Neural progenitor cell (in vitro differentiated cells): Measurements from ENCODE around the gene GPR152. TPM values are rescaled to one million over a fixed set of nuclear protein-coding genes. Genes with fewer than 3 reads are reported as not detected.

Experiments
- DNase-seq: peaks from one replicate; pipeline ENCODE4 v3.0.0-alpha.2; 2016; ENCODE audit warnings: low spot score
- H2AFZ ChIP-seq: fragments of 200-600 bp; sonication (generic); replicated peaks from 2 replicates; pipeline ENCODE4 v1.6.1; 2016; ENCODE audit warnings: antibody characterized with exemption
- H3F3A ChIP-seq: fragments of 200-600 bp; sonication (generic); 2 replicates; pipeline ENCODE4 v1.6.1; 2016; ENCODE audit warnings: antibody characterized with exemption, low read depth
- H3K27ac ChIP-seq: fragments of 200-600 bp; sonication (generic); 2 replicates; pipeline ENCODE4 v1.5.1; 2016; ENCODE audit warnings: mild to moderate bottlenecking
- H3K27me3 ChIP-seq: fragments of 200-600 bp; sonication (generic); 2 replicates; pipeline ENCODE4 v1.6.1; 2016; ENCODE audit warnings: mild to moderate bottlenecking, moderate library complexity
- H3K36me3 ChIP-seq: fragments of 200-600 bp; sonication (generic); 2 replicates; pipeline ENCODE4 v1.5.1; 2016
- H3K4me1 ChIP-seq: fragments of 200-600 bp; sonication (generic); 2 replicates; pipeline ENCODE4 v1.6.1; 2016; ENCODE audit warnings: mixed run types
- H3K4me2 ChIP-seq: fragments of 200-600 bp; sonication (generic); 2 replicates; pipeline ENCODE4 v1.6.1; 2016
- H3K4me3 ChIP-seq: fragments of 200-600 bp; sonication (generic); 2 replicates; pipeline ENCODE4 v1.5.1; 2016
- H3K79me2 ChIP-seq: fragments of 200-600 bp; sonication (generic); 2 replicates; pipeline ENCODE4 v1.6.1; 2016; ENCODE audit warnings: low read depth
- H3K9ac ChIP-seq: fragments of 200-600 bp; sonication (generic); 2 replicates; pipeline ENCODE4 v1.6.1; 2016
- H3K9me3 ChIP-seq: fragments of 200-600 bp; sonication (generic); 2 replicates; pipeline ENCODE4 v1.5.1; 2016; ENCODE audit warnings: low read depth
- H4K20me1 ChIP-seq: fragments of 200-600 bp; sonication (generic); 2 replicates; pipeline ENCODE4 v1.6.1; 2016; ENCODE audit warnings: low read depth
- H3K27ac Mint-ChIP-seq: 3 replicates; pipeline ENCODE4 v1.8.0; 2021; ENCODE audit warnings: mixed read lengths
- H3K27me3 Mint-ChIP-seq: 2 replicates; pipeline ENCODE4 v1.8.0; 2022; ENCODE audit warnings: low read depth, mild to moderate bottlenecking, inconsistent platforms, moderate library complexity, mixed read lengths; ENCODE audit not compliant: insufficient read depth
- H3K36me3 Mint-ChIP-seq: 3 replicates; pipeline ENCODE4 v1.8.0; 2021; ENCODE audit warnings: mixed read lengths
- H3K4me1 Mint-ChIP-seq: 3 replicates; pipeline ENCODE4 v1.8.0; 2021; ENCODE audit warnings: mixed read lengths
- H3K4me3 Mint-ChIP-seq: 3 replicates; pipeline ENCODE4 v1.8.0; 2021; ENCODE audit warnings: mild to moderate bottlenecking, moderate library complexity, mixed read lengths
- H3K9me3 Mint-ChIP-seq: 3 replicates; pipeline ENCODE4 v1.8.0; 2020; ENCODE audit warnings: mixed read lengths
- EZH2 ChIP-seq: fragments of 200-600 bp; sonication (generic); IDR thresholded peaks from 2 replicates; pipeline ENCODE4 v1.6.1; 2017; ENCODE audit warnings: antibody characterized with exemption, mild to moderate bottlenecking, moderate library complexity
- EZH2phosphoT487 ChIP-seq: fragments of 200-600 bp; sonication (generic); IDR thresholded peaks from 2 replicates; pipeline ENCODE4 v1.6.1; 2017; ENCODE audit warnings: antibody characterized with exemption
- total RNA-seq: library from RNA; depleted of rRNA; stranded (reverse); fragments of >200 nt; gene quantifications from 2 replicates; pipeline ENCODE4 v1.2.3, GENCODE V29; 2015; ENCODE audit warnings: low replicate concordance
- TF ChIP-seq, protein P1 (sequence below): fragments of 200-600 bp; sonication (generic); IDR thresholded peaks from 2 replicates; pipeline ENCODE4 v1.5.1; 2017; ENCODE audit warnings: antibody characterized with exemption, mild to moderate bottlenecking

Gene GPR152
- total RNA-seq, 1 donor from 2014 or later: not detected

DNA sequence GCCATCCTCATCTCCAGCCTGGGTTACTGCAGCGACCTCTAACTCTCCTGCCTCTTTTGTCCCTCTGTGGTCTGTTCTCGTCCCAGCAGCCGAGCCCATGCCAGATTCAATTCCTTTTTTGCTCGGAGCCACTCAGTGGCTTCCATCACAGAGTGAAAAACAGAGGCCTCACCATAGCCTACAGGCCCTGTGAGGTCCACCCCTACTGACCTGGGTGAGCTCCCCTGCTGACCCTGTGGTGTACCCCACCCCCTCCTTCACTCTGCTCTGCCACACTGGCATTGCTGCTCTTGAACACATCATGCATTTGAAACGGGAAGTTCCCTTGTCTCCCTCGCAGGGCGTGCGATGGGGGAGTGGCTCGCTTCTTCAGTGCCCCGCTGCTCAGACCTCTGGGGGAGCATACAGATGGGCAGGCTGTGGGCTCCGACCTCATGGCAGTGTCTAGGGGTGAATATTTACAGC, 32.4 kb upstream of the GPR152 start:
- Histone ChIP-seq H3K9me3 (no peaks in the 10 kb centered on the region), H3K4me1 (no peaks in the 10 kb centered on the region), H3K9ac (no peak overlapping the region), H3K27ac (no peak overlapping the region), H2AFZ (no peak overlapping the region), H3K36me3 (no peaks in the 10 kb centered on the region), H3K27me3 (peaks cover 11% of the 10 kb centered on the region), H3K4me3 (no peak overlapping the region), H3K79me2 (peaks cover 11% of the 10 kb centered on the region), H4K20me1 (no peaks in the 10 kb centered on the region), H3F3A (no peaks in the 10 kb centered on the region), H3K4me2 (no peak overlapping the region)
- Mint-ChIP-seq H3K9me3 (no peaks in the 10 kb centered on the region), H3K27me3 (peaks cover 8% of the 10 kb centered on the region), H3K36me3 (peaks cover 17% of the 10 kb centered on the region), H3K27ac (peak overlapping the region; percentile 59), H3K4me1 (peaks cover 41% of the 10 kb centered on the region), H3K4me3 (peak overlapping the region; percentile 92)
- TF ChIP-seq EZH2phosphoT487: no peak
- TF ChIP-seq EZH2: no peak
- TF ChIP-seq, protein P1, sequence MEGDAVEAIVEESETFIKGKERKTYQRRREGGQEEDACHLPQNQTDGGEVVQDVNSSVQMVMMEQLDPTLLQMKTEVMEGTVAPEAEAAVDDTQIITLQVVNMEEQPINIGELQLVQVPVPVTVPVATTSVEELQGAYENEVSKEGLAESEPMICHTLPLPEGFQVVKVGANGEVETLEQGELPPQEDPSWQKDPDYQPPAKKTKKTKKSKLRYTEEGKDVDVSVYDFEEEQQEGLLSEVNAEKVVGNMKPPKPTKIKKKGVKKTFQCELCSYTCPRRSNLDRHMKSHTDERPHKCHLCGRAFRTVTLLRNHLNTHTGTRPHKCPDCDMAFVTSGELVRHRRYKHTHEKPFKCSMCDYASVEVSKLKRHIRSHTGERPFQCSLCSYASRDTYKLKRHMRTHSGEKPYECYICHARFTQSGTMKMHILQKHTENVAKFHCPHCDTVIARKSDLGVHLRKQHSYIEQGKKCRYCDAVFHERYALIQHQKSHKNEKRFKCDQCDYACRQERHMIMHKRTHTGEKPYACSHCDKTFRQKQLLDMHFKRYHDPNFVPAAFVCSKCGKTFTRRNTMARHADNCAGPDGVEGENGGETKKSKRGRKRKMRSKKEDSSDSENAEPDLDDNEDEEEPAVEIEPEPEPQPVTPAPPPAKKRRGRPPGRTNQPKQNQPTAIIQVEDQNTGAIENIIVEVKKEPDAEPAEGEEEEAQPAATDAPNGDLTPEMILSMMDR: no peak
- DNase-seq: no peak

DNA sequence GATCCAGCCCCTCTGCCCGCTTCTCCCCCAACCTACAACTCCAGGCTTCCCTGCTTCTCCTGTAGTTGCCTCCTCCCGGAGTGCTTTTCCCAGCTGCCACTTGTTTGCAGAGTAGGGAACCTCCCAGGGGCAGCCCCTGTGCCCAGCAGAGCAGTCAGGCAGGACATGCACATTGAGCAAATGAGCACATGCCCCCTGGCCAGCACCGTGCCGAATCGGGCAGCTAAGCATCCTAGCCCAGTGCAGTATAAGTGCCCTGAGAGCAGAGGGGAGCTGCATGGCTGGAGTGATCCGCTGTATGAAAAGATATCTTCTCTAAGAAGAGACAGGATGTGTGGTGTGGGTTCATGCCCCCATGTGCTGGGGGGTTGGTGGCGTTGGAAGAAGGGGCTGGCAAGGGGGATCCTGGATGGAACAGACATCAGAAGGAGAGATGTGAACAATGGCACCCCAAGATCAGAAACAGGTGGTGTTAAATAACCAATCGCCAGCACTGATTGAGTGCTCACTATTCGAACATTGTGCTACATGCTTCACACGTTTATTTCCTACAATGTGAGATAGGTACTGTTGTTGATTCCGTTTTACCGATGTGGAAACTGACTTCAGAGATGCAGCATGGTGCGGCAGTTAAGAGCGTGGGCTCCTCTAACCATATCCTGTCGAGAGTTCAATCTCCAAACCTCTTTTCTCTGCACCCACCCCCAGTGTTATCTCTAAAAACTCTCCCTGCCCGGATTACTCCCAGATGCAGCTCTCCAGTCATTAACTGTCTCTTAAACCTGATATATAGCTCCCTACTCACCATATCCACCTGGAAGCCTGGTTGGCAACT, 31.5 kb upstream of the GPR152 start:
- Histone ChIP-seq H3K9me3 (no peaks in the 10 kb centered on the region), H3K4me3 (peak overlapping the region; percentile 39), H3K4me1 (no peaks in the 10 kb centered on the region), H3K27ac (no peak overlapping the region), H3K4me2 (peak overlapping the region; percentile 68), H3F3A (no peaks in the 10 kb centered on the region), H3K36me3 (no peaks in the 10 kb centered on the region), H4K20me1 (no peaks in the 10 kb centered on the region), H2AFZ (no peak overlapping the region), H3K27me3 (peaks cover 11% of the 10 kb centered on the region), H3K79me2 (peaks cover 11% of the 10 kb centered on the region), H3K9ac (no peak overlapping the region)
- Mint-ChIP-seq H3K27me3 (peaks cover 8% of the 10 kb centered on the region), H3K9me3 (no peaks in the 10 kb centered on the region), H3K4me1 (peaks cover 36% of the 10 kb centered on the region), H3K27ac (peak overlapping the region; percentile 59), H3K4me3 (peak overlapping the region; percentile 92), H3K36me3 (peaks cover 12% of the 10 kb centered on the region)
- TF ChIP-seq, protein P1: no peak
- TF ChIP-seq EZH2 (no peak), EZH2phosphoT487 (no peak)
- DNase-seq: no peak

DNA sequence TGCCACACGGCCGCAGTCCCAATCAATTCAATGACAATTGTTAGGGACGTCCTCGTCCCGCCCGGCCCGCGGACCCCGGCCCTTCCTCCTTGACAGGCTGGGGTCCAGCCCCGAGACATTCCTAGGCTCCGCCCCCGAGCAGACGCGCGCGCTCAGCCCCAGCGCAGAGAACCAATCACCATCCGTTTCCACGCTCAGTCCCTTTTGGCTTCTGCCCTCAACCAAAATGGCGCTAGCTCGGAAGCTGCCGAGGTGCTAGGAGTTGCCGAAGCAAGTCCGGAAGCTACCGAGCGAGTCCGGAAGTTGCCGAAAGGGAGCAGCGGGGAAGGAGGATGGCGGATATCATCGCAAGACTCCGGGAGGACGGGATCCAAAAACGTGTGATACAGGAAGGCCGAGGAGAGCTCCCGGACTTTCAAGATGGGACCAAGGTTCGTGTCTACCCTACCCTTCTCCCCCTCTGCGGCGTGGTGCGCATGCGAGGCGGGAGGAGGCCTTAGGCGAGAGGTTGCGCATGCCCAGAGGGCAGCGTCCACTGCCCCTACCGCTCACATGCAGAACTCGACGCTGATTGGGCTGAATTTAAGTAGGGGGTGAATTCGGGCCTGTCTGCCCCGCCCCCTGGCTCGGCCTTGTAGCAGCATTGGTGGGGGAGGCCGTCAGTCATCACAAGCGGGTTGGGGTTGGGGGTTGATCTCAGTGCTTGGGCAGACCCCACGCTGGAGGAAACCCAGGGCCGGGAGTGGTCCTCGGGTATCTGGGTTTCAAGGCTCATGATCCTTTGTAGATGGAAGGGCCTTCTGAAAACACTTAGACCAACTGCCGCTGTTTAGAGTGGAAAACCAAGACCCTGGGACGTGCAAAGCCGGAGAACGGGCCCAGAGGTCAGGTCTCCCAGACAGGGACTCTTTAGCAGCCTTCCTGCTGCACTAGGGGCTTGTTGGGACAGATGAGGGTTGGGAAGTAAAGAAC, 30.6 kb upstream of the GPR152 start, which contains the start of gene AIP:
TSS of gene AIP (plus strand) at position 200 of the 972 bp plus-strand sequence. CDS start at position 333, 133 bp downstream.
- Histone ChIP-seq H3K27ac (no peak within 1 kb of the TSS), H3K9me3 (no peaks in the 10 kb centered on the region), H3K4me1 (no peaks in the 10 kb centered on the region), H4K20me1 (no peaks in the 10 kb centered on the region), H3K36me3 (no peaks in the 10 kb centered on the region), H3K79me2 (peaks cover 11% of the 10 kb centered on the region), H3K4me3 (peak within 1 kb of the TSS; percentile 39), H3K9ac (no peak within 1 kb of the TSS), H3F3A (no peaks in the 10 kb centered on the region), H3K27me3 (peaks cover 11% of the 10 kb centered on the region), H3K4me2 (peak within 1 kb of the TSS; percentile 68), H2AFZ (peak within 1 kb of the TSS; percentile 84)
- Mint-ChIP-seq H3K27me3 (peaks cover 8% of the 10 kb centered on the region), H3K36me3 (peaks cover 12% of the 10 kb centered on the region), H3K4me1 (peaks cover 36% of the 10 kb centered on the region), H3K4me3 (peak within 1 kb of the TSS; percentile 92), H3K9me3 (peaks cover under 1% of the 10 kb centered on the region), H3K27ac (peak within 1 kb of the TSS; percentile 100)
- peak; percentile 99 for DNase-seq
- TF ChIP-seq, protein P1: no peak
- no peak for TF ChIP-seq EZH2
- no peak for TF ChIP-seq EZH2phosphoT487
